ENCODE data around the gene AP2A2.

Gene AP2A2

GRCh38 chr11:1030556-1030955 is 104.9 kb downstream of the AP2A2 start:
- in situ Hi-C loops (cut with HindIII; ENCODE audit: low sequenced_read_pairs), result no loop called here
- no peak for TF ChIP-seq CTCF (IDR thresholded peaks at IDR 0.05; ENCODE audit: low read depth, low read length, missing control alignments)
- DNase-seq (ENCODE audit: low read depth), result no peak
- no peak overlapping the region for H3K4me3 ChIP-seq (ENCODE audit: low read depth, low read length)

- H3K4me3 ChIP-seq (ENCODE audit: low read depth, low read length), result no peak overlapping the region
- in situ Hi-C loops (cut with HindIII; ENCODE audit: low sequenced_read_pairs), result no loop called here
- no peak for DNase-seq (ENCODE audit: low read depth)
- no peak for TF ChIP-seq CTCF (IDR thresholded peaks at IDR 0.05; ENCODE audit: low read depth, low read length, missing control alignments)
Measured at GRCh38 chr11:1031121-1031899, 105.6 kb downstream of the AP2A2 start.

GRCh38 chr11:1032310-1032891 is 106.7 kb downstream of the AP2A2 start:
- H3K4me3 ChIP-seq (ENCODE audit: low read depth, low read length), result no peak overlapping the region
- in situ Hi-C loops (cut with HindIII; ENCODE audit: low sequenced_read_pairs), result no loop called here
- TF ChIP-seq CTCF (IDR thresholded peaks at IDR 0.05; ENCODE audit: low read depth, low read length, missing control alignments), result no peak

GRCh38 chr11:1033016-1033798 is 107.5 kb downstream of the AP2A2 start:
- no peak for DNase-seq (ENCODE audit: low read depth)
- TF ChIP-seq CTCF (IDR thresholded peaks at IDR 0.05; ENCODE audit: low read depth, low read length, missing control alignments), result no peak
- no peak overlapping the region for H3K4me3 ChIP-seq (ENCODE audit: low read depth, low read length)
- in situ Hi-C loops (cut with HindIII; ENCODE audit: low sequenced_read_pairs), result no loop called here

More at GRCh38 chr11:1032310-1032891, 106.7 kb downstream of the AP2A2 start:
- no peak for DNase-seq (ENCODE audit: low read depth)

GRCh38 chr11:1034001-1034400 is 108.3 kb downstream of the AP2A2 start:
- no peak for DNase-seq (ENCODE audit: low read depth)
- TF ChIP-seq CTCF (IDR thresholded peaks at IDR 0.05; ENCODE audit: low read depth, low read length, missing control alignments), result no peak
- H3K4me3 ChIP-seq (ENCODE audit: low read depth, low read length), result no peak overlapping the region
- in situ Hi-C loops (cut with HindIII; ENCODE audit: low sequenced_read_pairs), result no loop called here

GRCh38 chr11:1034456-1035295 is 109.0 kb downstream of the AP2A2 start:
- TF ChIP-seq CTCF (IDR thresholded peaks at IDR 0.05; ENCODE audit: low read depth, low read length, missing control alignments), result no peak
- no peak for DNase-seq (ENCODE audit: low read depth)

More at GRCh38 chr11:1034456-1035295, 109.0 kb downstream of the AP2A2 start:
- no peak overlapping the region for H3K4me3 ChIP-seq (ENCODE audit: low read depth, low read length)
- in situ Hi-C loops (cut with HindIII; ENCODE audit: low sequenced_read_pairs), result no loop called here

Data from astrocyte of the cerebellum (primary cell).